HL-60/S4 (cell line): ENCODE data around the gene UMAD1.

ENCODE experiments used
- in situ Hi-C: fragments of 300-500 bp; cut with MboI; formaldehyde crosslinking; loops from 2 replicates; pipeline ENCODE4 v1.14.3; 2022; ENCODE audit warnings: low sequenced_read_pairs

Gene UMAD1

GRCh38 chr7:7688310-7688709 is 47.8 kb downstream of the UMAD1 start:
- in situ Hi-C loops, result no loop called here

- in situ Hi-C loops, result no loop called here
These were observed 48.4 kb downstream of the UMAD1 start for GRCh38 chr7:7688956-7689355.

GRCh38 chr7:7693881-7694280 is 53.3 kb downstream of the UMAD1 start:
- in situ Hi-C loops, result no loop called here

DNA sequence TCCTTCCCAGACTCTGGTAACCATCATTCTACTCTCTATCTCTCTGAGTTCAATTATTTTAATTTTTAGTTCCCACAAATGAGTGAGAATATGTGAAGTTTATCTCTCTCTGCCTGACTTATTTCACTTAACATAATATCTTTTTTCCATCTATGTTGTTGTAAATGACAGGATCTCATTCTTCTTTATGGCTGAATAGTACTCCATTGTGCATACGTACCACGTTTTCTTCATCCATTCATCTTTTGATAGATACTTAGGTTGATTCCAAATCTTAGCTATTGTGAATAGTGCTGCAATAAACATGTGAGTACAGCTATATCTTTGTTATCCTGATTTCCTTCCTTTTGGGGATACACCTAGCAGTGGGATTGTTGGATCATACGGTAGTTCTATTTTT is 54.0 kb downstream of the UMAD1 start:
- in situ Hi-C loops, result no loop called here

DNA sequence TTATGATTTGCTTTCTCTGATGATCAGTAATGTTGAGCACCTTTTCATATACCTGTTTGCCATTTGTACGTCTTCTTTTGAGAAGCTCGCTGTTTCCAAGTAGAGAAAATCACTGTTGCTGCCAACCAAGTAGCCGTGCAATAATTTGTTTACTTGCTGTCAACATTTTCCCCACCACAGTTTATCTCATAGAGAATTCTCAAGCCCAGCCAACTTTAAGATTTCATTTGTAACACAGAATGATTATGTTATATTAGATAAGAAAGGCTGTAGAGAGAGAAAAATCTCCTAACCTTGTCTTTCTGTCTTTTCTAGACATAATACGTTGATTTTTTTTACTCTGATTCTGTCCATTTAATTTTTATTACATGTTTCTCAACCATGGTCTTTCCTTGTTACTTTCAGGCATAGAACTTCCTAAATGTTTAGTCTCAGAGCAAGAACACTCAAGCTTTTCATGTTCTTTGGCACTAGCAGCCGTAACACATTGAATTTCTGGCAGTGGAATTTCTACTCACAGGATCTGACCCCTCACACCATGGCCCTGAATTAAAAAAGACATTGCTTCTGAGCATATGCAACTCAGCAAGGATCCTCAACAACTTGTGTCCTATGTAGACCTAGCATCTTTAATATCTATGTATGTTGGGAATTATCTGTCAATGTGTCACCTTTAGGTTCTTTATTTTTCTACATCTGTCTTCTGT is 54.7 kb downstream of the UMAD1 start:
- in situ Hi-C loops, result no loop called here

- in situ Hi-C loops, result no loop called here
These were observed 56.0 kb downstream of the UMAD1 start for GRCh38 chr7:7696458-7697119.

GRCh38 chr7:7698930-7699329 is 58.4 kb downstream of the UMAD1 start:
- in situ Hi-C loops, result no loop called here

DNA sequence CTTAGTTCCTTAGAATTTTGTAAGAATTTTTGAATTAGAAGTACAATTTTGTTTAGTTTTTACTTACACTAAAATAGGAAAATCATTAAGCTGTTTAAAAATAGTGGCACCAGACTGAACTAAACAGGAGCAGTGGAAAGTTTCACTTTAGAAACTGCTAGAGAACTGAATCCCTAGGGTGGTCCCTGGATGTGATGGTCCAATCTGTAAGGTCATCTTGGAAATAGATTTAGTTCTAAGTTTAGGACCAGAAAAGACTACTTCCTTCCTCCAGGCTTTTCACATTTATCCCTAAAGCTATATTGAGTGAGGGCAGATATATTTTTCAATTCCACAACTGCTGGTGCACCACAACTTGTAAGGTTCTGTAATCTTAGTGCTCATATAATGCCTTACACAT is 58.8 kb downstream of the UMAD1 start:
- in situ Hi-C loops, result no loop called here

DNA sequence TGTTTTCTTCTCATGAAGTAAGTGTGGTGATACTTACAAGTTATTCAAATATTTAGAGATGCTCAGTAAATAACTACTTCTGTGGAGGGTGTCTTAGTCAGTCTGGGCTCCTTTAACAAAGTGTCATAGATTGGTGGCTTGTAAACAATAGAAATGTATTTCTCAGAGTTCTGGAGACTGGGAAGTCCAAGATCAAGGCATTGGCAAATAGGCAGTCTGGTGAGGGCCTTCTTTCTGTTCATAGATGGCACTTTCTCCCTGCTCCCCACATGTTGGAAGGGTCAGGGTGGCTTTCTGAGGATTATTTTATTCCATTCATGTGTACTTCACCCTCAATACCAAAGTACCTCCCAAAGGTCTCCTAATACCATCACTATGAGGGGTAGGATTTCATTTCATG is 59.4 kb downstream of the UMAD1 start:
- in situ Hi-C loops, result no loop called here

DNA sequence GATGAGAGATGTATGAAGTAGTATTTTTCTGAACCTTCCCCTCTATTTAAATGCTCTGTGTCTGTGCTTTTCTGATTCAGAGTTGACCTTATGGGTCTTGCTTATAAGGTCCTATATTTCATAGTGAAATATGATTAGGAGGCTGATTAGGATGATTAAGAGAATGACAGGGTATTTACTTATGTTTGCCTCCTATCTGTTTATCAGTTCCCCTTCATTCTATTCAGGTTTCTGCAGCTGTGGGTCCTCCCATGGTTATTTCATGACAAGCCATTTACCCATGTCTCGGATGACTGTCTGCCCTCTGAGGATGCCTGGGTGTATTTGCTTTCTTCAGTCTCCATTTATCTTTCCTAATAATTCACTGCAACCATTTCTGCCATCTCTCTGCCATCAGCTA is 61.0 kb downstream of the UMAD1 start:
- in situ Hi-C loops, result no loop called here

GRCh38 chr7:7702826-7703225 is 62.3 kb downstream of the UMAD1 start:
- in situ Hi-C loops, result no loop called here

- in situ Hi-C loops, result no loop called here
These were observed 62.9 kb downstream of the UMAD1 start for GRCh38 chr7:7703427-7703826.

DNA sequence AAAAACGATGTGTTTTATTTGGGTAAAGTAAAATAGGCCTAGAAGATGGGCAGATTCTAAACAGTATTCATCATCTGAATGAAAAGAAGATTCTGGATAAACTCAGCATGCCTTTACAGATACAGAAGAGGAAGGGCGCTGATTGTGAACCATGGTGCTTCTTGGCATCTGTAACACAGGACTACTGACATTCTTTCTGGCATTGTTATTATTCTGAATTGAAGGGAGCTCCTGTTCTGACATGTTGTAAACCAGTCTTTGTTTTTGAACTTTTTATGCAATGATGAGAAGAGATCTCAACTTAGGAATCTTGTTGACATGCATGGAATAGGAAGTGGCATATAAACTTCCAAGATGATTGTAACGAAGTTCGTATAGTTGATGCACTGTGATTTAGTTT is 64.3 kb downstream of the UMAD1 start:
- in situ Hi-C loops, result no loop called here

DNA sequence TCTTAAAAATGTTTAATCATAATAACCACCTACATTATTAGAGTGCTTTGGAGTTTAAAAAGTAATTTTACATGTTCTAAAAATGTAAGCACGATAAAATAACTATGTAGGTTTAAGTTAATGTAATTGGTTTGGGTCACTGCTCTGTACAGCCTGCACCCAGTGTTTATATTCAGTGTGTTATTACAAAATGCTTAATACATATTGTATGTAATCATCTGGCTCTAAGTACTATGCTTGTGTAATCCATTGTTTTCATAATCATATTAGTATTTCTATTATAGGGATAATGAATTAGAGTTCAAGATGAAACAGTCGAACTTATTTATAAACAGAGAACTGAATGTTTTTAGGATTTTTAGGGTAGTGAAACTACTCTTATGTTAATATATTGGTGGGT is 64.8 kb downstream of the UMAD1 start:
- in situ Hi-C loops, result no loop called here

DNA sequence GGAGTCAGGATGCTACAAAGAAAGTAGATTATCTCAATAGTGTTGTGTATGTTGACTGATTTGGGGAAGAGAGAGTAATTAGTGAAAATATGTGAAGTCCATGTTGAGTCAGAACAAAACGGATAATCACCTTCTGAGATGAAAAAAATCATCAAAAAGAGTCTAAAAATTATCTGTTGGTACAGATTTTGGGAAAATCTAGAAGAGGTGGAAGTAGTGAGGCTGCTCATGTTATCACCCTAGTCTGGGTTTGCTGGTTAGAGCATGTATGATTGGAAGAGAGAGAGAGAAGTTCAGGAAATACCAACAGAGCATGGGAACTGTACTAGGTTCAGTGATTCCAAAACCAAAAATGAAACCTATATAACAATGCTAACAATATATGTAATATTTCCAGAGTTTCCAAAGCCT is 65.6 kb downstream of the UMAD1 start:
- in situ Hi-C loops, result no loop called here

DNA sequence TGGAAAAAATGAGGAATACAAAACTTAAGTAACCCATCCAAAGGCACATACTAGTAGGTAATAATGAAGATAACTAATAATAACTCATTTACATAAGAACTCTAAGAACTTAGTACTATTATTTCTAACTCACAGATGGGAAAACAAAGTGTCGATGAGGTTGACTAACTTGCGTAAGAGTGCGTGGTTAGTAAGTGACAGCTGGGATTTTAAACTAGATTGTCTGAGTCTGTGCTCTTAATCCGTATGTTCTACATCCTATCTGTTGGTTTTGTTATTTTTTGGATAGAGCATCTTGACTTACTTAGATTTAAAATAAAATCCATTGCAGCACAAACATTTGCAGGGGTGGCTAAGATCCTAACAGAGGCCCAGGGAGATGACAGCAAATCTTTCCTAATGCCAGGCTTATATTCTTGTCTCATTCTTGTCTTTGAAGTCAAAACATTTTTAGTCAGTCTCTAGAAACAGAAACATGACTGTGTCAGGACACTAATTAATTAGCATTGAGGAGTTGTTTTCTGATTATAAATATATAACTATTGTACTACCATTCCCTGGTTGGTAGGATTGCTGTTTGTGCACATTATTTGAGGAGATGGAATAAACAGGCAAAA is 66.1 kb downstream of the UMAD1 start:
- in situ Hi-C loops, result no loop called here

- in situ Hi-C loops, result no loop called here
These were observed 66.7 kb downstream of the UMAD1 start for GRCh38 chr7:7707246-7707645.

- in situ Hi-C loops, result no loop called here
These were observed 67.3 kb downstream of the UMAD1 start for GRCh38 chr7:7707806-7708205.

GRCh38 chr7:7709291-7709690 is 68.7 kb downstream of the UMAD1 start:
- in situ Hi-C loops, result no loop called here

- in situ Hi-C loops, result no loop called here
These were observed 69.9 kb downstream of the UMAD1 start for GRCh38 chr7:7710469-7710868.

GRCh38 chr7:7713730-7714129 is 73.2 kb downstream of the UMAD1 start:
- in situ Hi-C loops, result no loop called here

DNA sequence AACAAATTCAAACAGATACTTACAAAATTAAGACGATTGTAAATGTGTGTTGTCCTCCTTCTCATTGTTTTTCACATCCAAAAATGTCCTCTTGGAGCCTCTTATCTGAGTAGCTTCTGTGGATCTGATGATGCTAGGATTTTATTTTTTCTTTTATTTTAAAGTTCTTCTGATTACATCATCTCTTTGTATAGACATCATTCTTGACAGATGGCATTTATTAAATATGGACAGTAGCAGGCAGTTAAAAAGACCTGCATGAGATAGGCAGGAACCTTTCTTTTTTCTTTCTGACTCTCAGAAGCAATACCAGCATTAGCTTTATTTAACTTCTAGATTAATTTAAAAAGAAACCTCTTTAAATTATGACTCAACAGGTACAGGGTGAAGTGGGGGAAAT is 77.9 kb downstream of the UMAD1 start, which contains the start of gene RPA3:
RPA3 (minus strand) TSS at position 116 of the 400 bp plus-strand sequence. CDS start 78,189 bp downstream, outside the sequence.
- in situ Hi-C loops, result no loop called here
